Medulla oblongata (tissue), 1 donor: ENCODE data around the gene ABTB2.

Experiments used
- DNase-seq: peaks from one replicate; pipeline ENCODE4 v3.0.0-alpha.2; 2015; ENCODE audit errors: extremely low spot score

ABTB2 gene

DNA sequence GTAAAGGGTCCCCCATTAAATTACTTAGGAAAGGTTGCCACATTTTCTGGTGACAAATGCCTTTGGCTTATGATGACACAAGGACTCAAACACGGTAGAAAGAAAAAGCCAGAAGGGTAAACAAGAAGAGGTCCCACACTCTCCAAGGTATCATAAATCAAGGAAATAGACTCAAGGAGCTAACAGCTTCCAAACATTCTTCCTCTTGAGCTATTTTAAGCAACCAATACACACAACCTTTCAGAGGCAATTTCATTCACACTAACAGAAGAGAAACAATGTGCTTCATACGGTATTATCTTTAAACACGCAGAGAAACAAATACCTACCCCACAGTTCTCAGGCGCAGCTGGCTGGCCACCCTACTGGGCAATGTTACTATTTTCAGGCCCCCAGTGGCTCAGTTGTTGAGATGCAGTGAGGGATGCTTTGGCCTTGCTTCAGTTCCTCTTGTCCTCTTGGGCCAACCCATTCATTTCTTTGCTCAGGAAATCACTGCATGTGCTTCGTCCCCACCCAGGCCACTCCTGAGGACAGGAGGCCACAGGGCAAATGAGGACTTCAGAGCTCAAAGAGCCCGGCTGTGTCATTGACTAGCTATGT is 15.8 kb downstream of the ABTB2 start:
- DNase-seq, result no peak

GRCh38 chr11:34341096-34341495 is 16.7 kb downstream of the ABTB2 start:
- no peak for DNase-seq

DNA sequence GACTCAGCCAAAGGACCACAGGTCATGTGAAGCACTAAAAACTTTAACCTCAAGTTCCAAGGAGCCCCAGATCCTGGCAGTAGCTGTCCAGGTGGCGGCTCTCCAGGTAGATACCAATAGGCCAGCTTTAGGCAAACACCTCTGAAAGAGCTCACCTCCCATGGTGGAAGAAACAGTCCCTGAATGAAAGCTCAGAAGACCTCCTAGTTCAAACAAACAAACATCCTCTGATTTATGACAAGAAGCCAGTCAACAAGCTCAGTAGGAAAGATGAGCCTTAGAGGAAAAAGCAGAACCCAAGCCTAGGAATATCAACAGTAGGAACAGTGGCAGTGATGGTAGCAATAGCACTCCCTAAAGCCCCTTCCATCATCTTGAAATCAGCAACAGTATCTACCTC is 17.2 kb downstream of the ABTB2 start:
- DNase-seq, result no peak

DNA sequence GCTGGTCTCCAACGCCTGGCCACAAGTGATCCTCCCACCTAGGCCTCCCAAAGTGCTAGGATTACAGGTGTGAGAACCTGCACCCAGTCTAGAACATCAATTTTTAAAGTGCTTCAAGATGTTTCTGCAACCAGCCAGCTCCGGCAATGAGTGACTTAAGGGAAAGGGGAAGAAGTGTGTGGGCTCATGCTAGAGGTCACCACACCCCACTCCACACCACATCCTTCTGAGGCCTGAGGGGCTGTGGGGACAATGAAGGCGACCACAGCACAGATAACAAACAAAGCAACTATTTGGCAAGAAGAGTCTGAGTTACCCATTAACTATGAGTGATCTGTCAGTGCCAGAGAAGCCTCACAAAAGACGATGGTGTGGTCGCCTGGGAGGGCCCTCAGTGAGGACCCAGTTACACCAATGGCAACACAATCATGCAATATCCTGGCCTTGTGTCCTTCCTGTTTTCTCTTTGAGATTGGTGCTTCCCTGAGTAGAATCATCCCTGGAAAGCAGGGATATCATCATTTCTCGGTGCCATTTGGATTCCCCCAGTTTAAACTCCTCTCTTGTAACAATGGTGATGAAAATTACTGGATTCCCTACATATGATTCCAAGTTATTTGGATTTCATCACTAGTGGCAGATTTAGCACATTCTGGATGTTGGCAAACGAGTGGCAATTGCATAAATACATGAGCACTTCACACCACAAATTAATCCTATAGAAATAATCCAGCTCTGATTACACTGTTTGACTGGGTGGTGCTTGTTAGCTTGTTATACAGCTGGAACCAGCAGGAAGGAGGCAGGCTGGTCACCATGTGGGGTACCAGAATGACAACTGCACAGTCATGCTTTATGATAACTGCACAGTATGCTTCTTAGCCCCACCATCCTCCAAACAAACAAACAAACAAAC is 18.4 kb downstream of the ABTB2 start:
- DNase-seq, result no peak

- no peak for DNase-seq
These were observed 20.8 kb downstream of the ABTB2 start for GRCh38 chr11:34337016-34337415.

GRCh38 chr11:34335801-34336200 is 22.0 kb downstream of the ABTB2 start:
- no peak for DNase-seq

DNA sequence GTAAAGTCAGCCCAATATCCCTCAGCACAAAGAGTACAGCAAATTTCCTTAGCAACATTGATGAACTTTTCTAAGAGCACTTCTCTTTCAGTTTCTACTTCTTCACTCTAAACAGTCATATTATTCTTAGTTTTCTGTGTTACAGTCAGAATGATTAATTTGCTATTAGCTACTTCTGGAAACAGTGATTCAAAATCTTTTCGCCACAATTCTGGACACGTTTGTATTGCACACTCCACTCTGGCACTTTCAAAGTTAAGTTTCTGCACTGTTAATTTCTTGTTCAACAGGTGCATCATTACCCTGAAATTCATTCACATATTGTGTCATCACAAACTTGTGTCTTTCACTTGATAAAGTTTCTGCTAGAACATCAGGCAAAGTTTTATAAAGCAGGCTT is 22.5 kb downstream of the ABTB2 start:
- no peak for DNase-seq

GRCh38 chr11:34333787-34334186 is 24.0 kb downstream of the ABTB2 start:
- DNase-seq, result no peak

- peak; percentile 46 for DNase-seq
These were observed 25.3 kb downstream of the ABTB2 start for GRCh38 chr11:34332524-34332923.

- no peak for DNase-seq
These were observed 26.1 kb downstream of the ABTB2 start for GRCh38 chr11:34331736-34332135.

GRCh38 chr11:34331329-34331728 is 26.5 kb downstream of the ABTB2 start:
- DNase-seq, result no peak

DNA sequence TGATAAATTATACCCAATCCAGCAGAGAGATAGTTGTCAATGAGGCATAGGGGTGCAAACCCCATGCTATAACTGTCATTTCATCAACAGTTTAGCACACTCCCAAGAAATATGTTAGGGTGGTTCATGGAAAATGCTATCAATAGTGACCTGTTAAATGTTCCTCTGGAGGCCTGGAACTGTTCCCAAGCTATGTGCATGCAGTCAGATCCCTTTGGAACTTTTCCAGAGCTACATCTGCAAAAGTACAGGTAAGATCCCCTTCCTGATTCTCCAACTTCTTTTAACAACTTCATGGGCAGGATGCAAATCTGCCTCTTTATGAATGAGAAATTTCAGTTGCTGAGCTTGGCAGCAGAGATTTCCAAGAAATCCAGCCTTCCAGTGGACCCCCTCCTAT is 27.2 kb downstream of the ABTB2 start:
- no peak for DNase-seq

DNA sequence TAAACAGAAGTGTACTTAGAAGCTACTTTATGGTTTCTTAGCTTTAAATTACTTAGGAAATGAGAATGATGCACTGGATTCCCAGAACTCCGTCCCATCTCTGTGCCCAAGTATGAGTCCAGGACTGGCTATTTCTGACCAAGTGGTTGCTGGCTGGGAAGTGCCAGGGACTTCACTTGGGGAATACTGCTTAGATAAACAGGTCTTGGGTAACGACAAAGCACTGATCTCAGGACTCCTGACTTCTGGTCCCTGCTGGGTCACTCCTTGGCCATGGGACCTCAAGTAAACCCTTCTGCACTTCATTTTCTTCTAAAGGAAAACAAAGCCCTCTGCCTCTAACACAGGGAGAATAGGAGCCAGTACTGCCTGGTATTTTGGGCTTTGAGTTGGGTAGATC is 27.9 kb downstream of the ABTB2 start:
- no peak for DNase-seq

- no peak for DNase-seq
These were observed 29.2 kb downstream of the ABTB2 start for GRCh38 chr11:34328632-34328910.

- peak; percentile 66 for DNase-seq
These were observed 29.8 kb downstream of the ABTB2 start for GRCh38 chr11:34327804-34328631.

GRCh38 chr11:34324466-34324865 is 33.3 kb downstream of the ABTB2 start:
- peak; percentile 19 for DNase-seq

DNA sequence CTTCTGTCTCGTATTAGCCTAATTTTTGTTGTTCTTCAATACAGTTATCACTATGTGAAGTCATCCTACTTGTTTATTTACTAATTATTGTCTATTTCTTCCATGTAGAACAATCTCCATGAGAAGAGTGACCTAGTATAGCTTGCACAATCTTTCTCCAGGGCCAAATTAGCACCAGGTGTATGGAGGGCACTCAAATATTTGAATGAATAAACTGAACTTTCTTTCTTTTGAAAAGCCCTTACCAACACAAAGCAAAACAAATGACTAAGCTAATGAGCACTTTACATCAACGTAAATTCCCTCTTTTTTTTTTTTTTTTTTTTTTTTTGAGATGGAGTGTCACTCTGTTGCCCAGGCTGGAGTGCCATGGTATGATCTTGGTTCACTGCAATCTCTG is 34.2 kb downstream of the ABTB2 start:
- no peak for DNase-seq

DNA sequence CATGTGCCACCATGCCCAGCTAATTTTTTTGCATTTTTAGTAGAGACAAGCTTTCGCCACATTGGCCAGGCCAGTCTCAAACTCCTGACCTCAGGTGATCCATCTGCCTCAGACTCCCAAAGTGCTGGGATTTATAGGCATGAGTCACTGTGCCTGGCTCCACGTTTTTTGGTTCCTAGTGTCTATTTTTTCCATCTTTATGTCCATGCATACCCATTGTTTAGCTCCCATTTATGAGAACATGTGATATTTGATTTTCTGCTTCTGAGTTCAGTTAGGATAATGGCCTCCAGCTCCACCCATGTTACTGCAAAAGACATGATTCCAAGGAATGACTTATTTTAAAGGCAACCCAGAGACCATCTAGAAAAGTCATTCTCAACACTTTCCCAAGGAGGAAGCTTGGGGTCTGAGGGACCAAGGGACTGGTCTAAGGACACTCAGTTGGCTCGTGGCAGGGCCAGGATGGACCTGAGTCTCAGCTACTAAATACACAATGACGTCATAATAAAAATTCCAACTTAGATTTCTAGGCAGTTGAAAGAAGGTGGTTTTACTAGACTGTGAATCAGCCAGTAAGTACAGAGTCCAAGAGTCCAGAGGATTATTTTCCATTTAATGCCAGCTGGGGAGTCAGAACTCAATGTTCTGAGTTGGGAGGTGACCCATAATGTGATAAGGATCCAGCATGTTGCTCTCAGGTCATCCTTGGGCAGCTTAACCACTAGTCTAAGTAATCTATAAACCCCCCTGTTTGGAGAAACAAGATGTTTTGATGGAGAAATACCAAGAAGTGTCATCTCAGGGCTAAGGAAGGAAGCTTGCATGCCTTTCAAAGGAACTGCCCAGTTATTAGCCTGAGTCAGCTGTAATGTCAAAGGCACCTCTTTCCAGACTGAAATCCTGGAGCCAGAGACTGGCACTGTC is 39.4 kb downstream of the ABTB2 start:
- no peak for DNase-seq

- no peak for DNase-seq
These were observed 40.1 kb downstream of the ABTB2 start for GRCh38 chr11:34317666-34318065.

DNA sequence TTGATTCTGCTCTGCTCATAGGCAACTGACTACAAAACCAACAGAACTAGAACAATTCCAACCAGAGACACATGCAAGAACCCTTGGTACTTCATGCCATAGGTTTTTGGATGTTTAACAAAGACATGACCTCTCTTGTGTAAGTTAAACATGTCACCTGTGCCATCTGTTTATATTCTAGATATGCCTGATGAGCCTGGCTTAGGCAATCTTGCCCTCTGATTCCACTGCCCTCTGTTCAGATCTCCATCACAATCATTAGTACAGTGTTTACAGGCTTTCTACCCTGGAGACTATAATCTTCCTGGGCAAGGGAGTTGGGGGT is 40.8 kb downstream of the ABTB2 start:
- DNase-seq, result no peak

- peak; percentile 66 for DNase-seq
These were observed 41.3 kb downstream of the ABTB2 start for GRCh38 chr11:34316347-34317035.
